OCI-LY1 (cell line): ENCODE results near the gene CCR9.
A peak's percentile ranks its signal among the peaks of the same experiment; 100 is the strongest.

Experiments
- H2AFZ ChIP-seq: fragments of 200-600 bp; sonication (generic), shearing (Covaris generic); 2 replicates; pipeline ENCODE4 v1.6.0; 2014; ENCODE audit warnings: antibody characterized with exemption, mild to moderate bottlenecking, low read length
- H3F3A ChIP-seq: fragments of 200-600 bp; sonication (generic), shearing (Covaris generic); 2 replicates; pipeline ENCODE4 v1.6.0; 2014; ENCODE audit warnings: mild to moderate bottlenecking, antibody characterized with exemption, low read length, moderate library complexity; ENCODE audit not compliant: insufficient read depth
- H3K27ac ChIP-seq: fragments of 200-600 bp; sonication (generic); 2 replicates; pipeline ENCODE4 v1.5.1; 2014; ENCODE audit warnings: low read length, mixed run types, mild to moderate bottlenecking, low read depth; ENCODE audit not compliant: poor library complexity, severe bottlenecking
- H3K27me3 ChIP-seq: fragments of 200-600 bp; sonication (generic); 2 replicates; pipeline ENCODE4 v1.6.0; 2014; ENCODE audit warnings: antibody characterized with exemption, mild to moderate bottlenecking, low read length, moderate library complexity; ENCODE audit not compliant: insufficient read depth
- H3K36me3 ChIP-seq: fragments of 200-600 bp; sonication (generic); 2 replicates; pipeline ENCODE4 v1.6.1; 2014; ENCODE audit warnings: mild to moderate bottlenecking, antibody characterized with exemption, low read length, moderate library complexity, mixed read lengths; ENCODE audit not compliant: insufficient read depth
- H3K4me1 ChIP-seq: fragments of 200-600 bp; sonication (generic); 2 replicates; pipeline ENCODE4 v1.5.1; 2014; ENCODE audit warnings: mild to moderate bottlenecking, low read length, moderate library complexity; ENCODE audit not compliant: insufficient read depth, severe bottlenecking
- H3K4me2 ChIP-seq: fragments of 200-600 bp; sonication (generic), shearing (Covaris generic); 2 replicates; pipeline ENCODE4 v1.6.1; 2014; ENCODE audit warnings: low read length
- H3K4me3 ChIP-seq: fragments of 200-600 bp; sonication (generic); 2 replicates; pipeline ENCODE4 v1.5.1; 2014; ENCODE audit warnings: low read length, low read depth, mild to moderate bottlenecking, mixed read lengths; ENCODE audit not compliant: poor library complexity, severe bottlenecking
- H3K79me2 ChIP-seq: fragments of 200-600 bp; shearing (Covaris generic); 2 replicates; pipeline ENCODE4 v1.6.1; 2016; ENCODE audit warnings: mixed run types, low read length, mixed read lengths; ENCODE audit not compliant: insufficient read depth
- H3K9ac ChIP-seq: fragments of 200-600 bp; sonication (generic), shearing (Covaris generic); 2 replicates; pipeline ENCODE4 v1.6.1; 2014; ENCODE audit warnings: mild to moderate bottlenecking, low read length, mixed read lengths
- H3K9me2 ChIP-seq: fragments of 200-600 bp; sonication (generic), shearing (Covaris generic); 2 replicates; pipeline ENCODE4 v1.6.1; 2014; ENCODE audit warnings: low read depth, mild to moderate bottlenecking, low read length, mixed read lengths
- H3K9me3 ChIP-seq: fragments of 200-600 bp; shearing (Covaris generic); 2 replicates; pipeline ENCODE4 v1.6.1; 2014; ENCODE audit warnings: low read length, mixed read lengths
- H4K20me1 ChIP-seq: fragments of 200-600 bp; sonication (generic), shearing (Covaris generic); 2 replicates; pipeline ENCODE4 v1.6.0; 2016; ENCODE audit warnings: mild to moderate bottlenecking, low read length; ENCODE audit not compliant: insufficient read depth
- EZH2 ChIP-seq: fragments of 200-600 bp; sonication (generic), shearing (Covaris generic); IDR thresholded peaks from 2 replicates; pipeline ENCODE4 v1.8.0; 2017; ENCODE audit warnings: borderline replicate concordance, mixed run types, mild to moderate bottlenecking, antibody characterized with exemption, low read length, moderate library complexity, mixed read lengths
- TF ChIP-seq, protein P1 (sequence below): fragments of 200-600 bp; sonication (generic), shearing (Covaris generic); IDR thresholded peaks from 2 replicates; pipeline ENCODE4 v1.5.1; 2017; ENCODE audit warnings: mild to moderate bottlenecking, antibody characterized with exemption, low read length, moderate library complexity, mixed read lengths

Gene CCR9

DNA sequence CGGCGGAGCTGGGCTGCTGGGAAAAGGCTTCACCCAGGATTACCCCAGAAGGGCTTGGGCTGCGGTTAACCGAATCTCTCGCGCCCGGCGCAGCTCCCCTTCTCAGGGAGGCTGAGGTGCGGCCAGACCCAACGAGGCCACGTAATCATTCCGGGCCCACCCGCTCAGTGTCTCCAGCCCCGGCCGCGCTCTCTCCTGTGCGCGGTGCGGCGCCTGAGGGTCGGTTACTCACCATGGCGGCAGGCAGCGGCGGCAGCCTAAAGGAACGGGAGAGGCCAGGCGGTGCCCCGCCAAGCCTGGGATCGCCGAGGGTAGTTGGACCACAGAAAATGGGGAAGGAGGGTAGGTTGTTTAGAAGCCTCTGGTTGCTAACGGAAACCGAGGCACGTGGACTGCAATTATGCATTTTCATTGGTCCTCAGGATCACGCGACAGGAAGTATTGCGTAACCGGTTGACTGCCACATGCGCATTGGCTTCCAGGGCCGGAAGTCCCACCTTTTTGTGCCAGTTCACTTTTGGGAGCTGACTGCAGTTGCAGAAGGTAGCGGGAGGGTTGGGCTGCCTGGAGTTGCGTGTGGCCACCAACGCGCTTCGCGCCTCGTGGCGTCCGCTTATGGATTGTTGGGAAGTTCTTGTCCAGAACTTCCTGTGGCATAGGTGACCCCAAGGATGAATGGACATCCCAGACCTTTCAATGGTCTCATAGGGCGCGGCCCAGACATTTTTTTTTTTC, 44.4 kb upstream of the CCR9 start, which contains the start of gene LZTFL1:
Gene LZTFL1 (minus strand): TSS at position 363 of the 735 bp plus-strand sequence. CDS start 128 bp downstream, at position 235.
- H3K27me3 ChIP-seq, result no peaks in the 10 kb centered on the region

DNA sequence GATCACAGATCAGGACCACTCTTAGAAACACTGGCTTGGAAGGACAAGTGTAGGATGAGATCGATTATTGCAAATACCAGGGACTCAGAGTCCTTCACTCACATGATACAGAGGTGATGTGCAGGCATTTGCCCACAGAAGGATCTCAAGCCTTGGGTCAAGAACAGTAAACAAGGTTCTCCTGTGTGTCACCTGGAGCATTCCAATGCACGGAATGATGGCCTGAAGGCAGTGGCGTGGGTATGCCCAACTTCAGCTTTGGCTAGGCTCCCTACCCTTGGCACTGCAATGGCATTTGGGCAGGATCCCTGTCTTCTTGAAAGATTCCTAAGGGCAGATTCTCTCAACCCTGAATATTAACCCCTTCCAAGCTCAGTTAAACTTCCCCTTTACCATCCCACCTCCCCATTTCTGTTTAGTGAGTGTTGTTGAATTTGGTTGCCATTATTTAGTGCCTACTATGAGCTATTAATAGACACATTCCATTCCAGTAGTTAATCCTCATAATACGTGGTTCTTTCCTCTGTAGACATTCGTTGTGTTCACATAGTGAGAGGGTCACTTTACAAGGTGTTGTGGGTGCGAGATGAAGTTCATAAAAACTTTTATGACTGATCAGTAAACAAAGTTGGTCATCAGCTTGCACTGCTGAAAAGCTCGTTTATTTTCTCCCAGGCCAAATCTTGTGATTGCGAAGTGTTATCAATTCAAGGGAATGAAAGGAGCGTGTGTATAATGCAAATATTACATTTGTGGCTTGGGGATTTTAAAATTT, 43.3 kb upstream of the CCR9 start:
- Histone ChIP-seq H3K4me3 (no peak overlapping the region), H3K9ac (no peak overlapping the region), H3K9me3 (no peaks in the 10 kb centered on the region), H3F3A (no peaks in the 10 kb centered on the region), H3K27me3 (no peaks in the 10 kb centered on the region), H3K27ac (no peak overlapping the region), H2AFZ (no peak overlapping the region), H3K36me3 (no peaks in the 10 kb centered on the region; the same call in 1 of the 2 replicates), H3K9me2 (no peaks in the 10 kb centered on the region), H3K4me1 (peaks cover 17% of the 10 kb centered on the region), H3K4me2 (no peak overlapping the region), H4K20me1 (no peaks in the 10 kb centered on the region), H3K79me2 (no peaks in the 10 kb centered on the region)
- TF ChIP-seq, protein P1, sequence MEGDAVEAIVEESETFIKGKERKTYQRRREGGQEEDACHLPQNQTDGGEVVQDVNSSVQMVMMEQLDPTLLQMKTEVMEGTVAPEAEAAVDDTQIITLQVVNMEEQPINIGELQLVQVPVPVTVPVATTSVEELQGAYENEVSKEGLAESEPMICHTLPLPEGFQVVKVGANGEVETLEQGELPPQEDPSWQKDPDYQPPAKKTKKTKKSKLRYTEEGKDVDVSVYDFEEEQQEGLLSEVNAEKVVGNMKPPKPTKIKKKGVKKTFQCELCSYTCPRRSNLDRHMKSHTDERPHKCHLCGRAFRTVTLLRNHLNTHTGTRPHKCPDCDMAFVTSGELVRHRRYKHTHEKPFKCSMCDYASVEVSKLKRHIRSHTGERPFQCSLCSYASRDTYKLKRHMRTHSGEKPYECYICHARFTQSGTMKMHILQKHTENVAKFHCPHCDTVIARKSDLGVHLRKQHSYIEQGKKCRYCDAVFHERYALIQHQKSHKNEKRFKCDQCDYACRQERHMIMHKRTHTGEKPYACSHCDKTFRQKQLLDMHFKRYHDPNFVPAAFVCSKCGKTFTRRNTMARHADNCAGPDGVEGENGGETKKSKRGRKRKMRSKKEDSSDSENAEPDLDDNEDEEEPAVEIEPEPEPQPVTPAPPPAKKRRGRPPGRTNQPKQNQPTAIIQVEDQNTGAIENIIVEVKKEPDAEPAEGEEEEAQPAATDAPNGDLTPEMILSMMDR, result no peak
- TF ChIP-seq EZH2, result no peak

More for the DNA sequence above, 44.4 kb upstream of the CCR9 start, which contains the start of gene LZTFL1:
- H3K9me2 ChIP-seq, result no peaks in the 10 kb centered on the region
- peak within 1 kb of the TSS; percentile 62; the same call in 1 of the 2 replicates for H3K9ac ChIP-seq
- peak within 1 kb of the TSS; percentile 96 for H3K4me3 ChIP-seq
- no peaks in the 10 kb centered on the region; the same call in 1 of the 2 replicates for H3K36me3 ChIP-seq
- H3K79me2 ChIP-seq, result no peaks in the 10 kb centered on the region
- H3K4me2 ChIP-seq, result peak within 1 kb of the TSS; percentile 97
- no peak within 1 kb of the TSS for H3K27ac ChIP-seq
- peaks cover 17% of the 10 kb centered on the region for H3K4me1 ChIP-seq
- no peaks in the 10 kb centered on the region for H3F3A ChIP-seq
- H4K20me1 ChIP-seq, result no peaks in the 10 kb centered on the region
- peak within 1 kb of the TSS; percentile 94 for H2AFZ ChIP-seq
- TF ChIP-seq EZH2, result no peak
- TF ChIP-seq, protein P1, result no peak
- H3K9me3 ChIP-seq, result no peaks in the 10 kb centered on the region

DNA sequence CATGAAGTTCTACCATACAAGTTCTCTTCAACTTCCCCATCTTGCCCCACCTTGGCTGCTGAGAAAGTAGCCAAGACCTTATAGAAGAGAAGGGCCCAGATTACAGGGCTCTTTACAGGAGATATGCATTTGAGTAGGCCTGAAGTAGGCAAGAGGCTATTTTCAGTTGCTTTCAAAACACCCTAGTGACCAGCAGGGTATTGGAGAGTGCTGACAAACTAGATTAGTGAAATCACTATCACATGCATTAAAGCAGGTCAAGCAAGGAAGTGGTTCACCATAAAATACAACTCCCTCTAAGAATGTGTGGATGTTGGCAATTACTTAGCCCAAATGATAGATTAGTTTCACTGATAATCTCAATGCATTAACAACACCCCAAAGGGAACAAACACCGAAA, 41.7 kb upstream of the CCR9 start:
- no peak overlapping the region for H3K9ac ChIP-seq
- H3K27me3 ChIP-seq, result no peaks in the 10 kb centered on the region; the same call in 1 of the 2 replicates
- H3K4me3 ChIP-seq, result no peak overlapping the region
- no peak for TF ChIP-seq EZH2
- TF ChIP-seq, protein P1, result no peak
- no peaks in the 10 kb centered on the region for H4K20me1 ChIP-seq
- no peaks in the 10 kb centered on the region; the same call in 1 of the 2 replicates for H3K36me3 ChIP-seq
- no peak overlapping the region for H3K4me2 ChIP-seq
- H2AFZ ChIP-seq, result no peak overlapping the region
- H3K79me2 ChIP-seq, result no peaks in the 10 kb centered on the region
- H3K4me1 ChIP-seq, result peaks cover 17% of the 10 kb centered on the region
- no peak overlapping the region for H3K27ac ChIP-seq
- H3K9me2 ChIP-seq, result no peaks in the 10 kb centered on the region
- no peaks in the 10 kb centered on the region for H3K9me3 ChIP-seq
- no peaks in the 10 kb centered on the region for H3F3A ChIP-seq
